HepG2 (cell line): ENCODE data around the gene NFKBIA. TPM values are rescaled to one million over a fixed set of nuclear protein-coding genes. Genes with fewer than 3 reads are reported as not detected.
A peak's percentile ranks its signal among the peaks of the same experiment; 100 is the strongest.

ENCODE experiments used
- BATF2 ChIP-seq: sonication (generic); formaldehyde crosslinking; IDR thresholded peaks from 2 replicates; pipeline ENCODE4 v1.8.0; 2022; ENCODE audit warnings: mild to moderate bottlenecking, missing genetic modification reagents, moderate library complexity
- CBX1 ChIP-seq: IDR thresholded peaks from one replicate; pipeline ENCODE4 v1.6.1; 2016; ENCODE audit warnings: antibody characterized with exemption, low read depth
- DPF2 ChIP-seq: sonication (generic); formaldehyde crosslinking; IDR thresholded peaks from 2 replicates; pipeline ENCODE4 v1.4.0; 2020; ENCODE audit warnings: mild to moderate bottlenecking, low read depth, missing genetic modification reagents, borderline replicate concordance
- GTF2F1 ChIP-seq: fragments of 150-350 bp; IDR thresholded peaks from 2 replicates; pipeline ENCODE4 v1.6.1; 2014; ENCODE audit warnings: low read length
- HNF4G ChIP-seq, 2 experiments: sonication (generic) in 1 of 2; formaldehyde crosslinking in 1 of 2; IDR thresholded peaks; 2 replicates each; pipeline versions ENCODE4 v1.4.0 to v1.6.1; 2011 to 2020; ENCODE audit warnings: borderline replicate concordance in 2 of 2, low read depth in 2 of 2, mild to moderate bottlenecking in 2 of 2, low read length in 1 of 2, missing genetic modification reagents in 1 of 2, moderate library complexity in 1 of 2
- KLF11 ChIP-seq: IDR thresholded peaks from 2 replicates; pipeline ENCODE4 v1.6.1; 2016; ENCODE audit warnings: missing compliant biosample characterization
- KLF15 ChIP-seq: sonication (generic); formaldehyde crosslinking; IDR thresholded peaks from 2 replicates; pipeline ENCODE4 v1.8.1; 2023; ENCODE audit warnings: borderline replicate concordance, mild to moderate bottlenecking, inconsistent platforms, missing genetic modification reagents, mixed read lengths
- KLF9 ChIP-seq: IDR thresholded peaks from 2 replicates; pipeline ENCODE4 v1.6.1; 2016; ENCODE audit warnings: low read depth
- NR1H2 ChIP-seq: sonication (generic); formaldehyde crosslinking; IDR thresholded peaks from 2 replicates; pipeline ENCODE4 v1.8.1; 2022; ENCODE audit warnings: low read depth, missing genetic modification reagents, borderline replicate concordance
- PRDM4 ChIP-seq: sonication (generic); formaldehyde crosslinking; IDR thresholded peaks from 2 replicates; pipeline ENCODE4 v1.9.0; 2021; ENCODE audit warnings: missing genetic modification reagents, borderline replicate concordance
- RCOR2 ChIP-seq: IDR thresholded peaks from 2 replicates; pipeline ENCODE4 v1.6.1; 2016; ENCODE audit warnings: missing biosample characterization, missing genetic modification reagents
- REPIN1 ChIP-seq: sonication (generic); formaldehyde crosslinking; IDR thresholded peaks from 2 replicates; pipeline ENCODE4 v1.8.0; 2022; ENCODE audit warnings: missing genetic modification reagents, low read depth, mild to moderate bottlenecking, borderline replicate concordance
- RNF219 ChIP-seq: sonication (generic); formaldehyde crosslinking; IDR thresholded peaks from 2 replicates; pipeline ENCODE4 v1.5.0; 2020; ENCODE audit warnings: mild to moderate bottlenecking, missing genetic modification reagents
- SP140L ChIP-seq: sonication (generic); formaldehyde crosslinking; IDR thresholded peaks from 2 replicates; pipeline ENCODE4 v1.4.0; 2020; ENCODE audit warnings: missing genetic modification reagents, borderline replicate concordance
- SRSF9 ChIP-seq: fragments of 200-400 bp; formaldehyde crosslinking; IDR thresholded peaks from 2 replicates; pipeline ENCODE4 v1.6.1; 2018; ENCODE audit warnings: borderline replicate concordance, mild to moderate bottlenecking, low read depth, low read length; ENCODE audit not compliant: insufficient read depth, poor library complexity, severe bottlenecking
- ZBED4 ChIP-seq: sonication (generic); formaldehyde crosslinking; IDR thresholded peaks from 2 replicates; pipeline ENCODE4 v1.4.0; 2020; ENCODE audit warnings: missing genetic modification reagents, borderline replicate concordance
- ZNF138 ChIP-seq: sonication (generic); formaldehyde crosslinking; IDR thresholded peaks from 2 replicates; pipeline ENCODE4 v1.5.0; 2020; ENCODE audit warnings: mild to moderate bottlenecking, low read depth, missing genetic modification reagents
- ZNF337 ChIP-seq: sonication (generic); formaldehyde crosslinking; IDR thresholded peaks from 2 replicates; pipeline ENCODE4 v1.5.1; 2020; ENCODE audit warnings: missing genetic modification reagents, low read depth, mild to moderate bottlenecking, borderline replicate concordance
- ZNF451 ChIP-seq: sonication (generic); formaldehyde crosslinking; IDR thresholded peaks from 2 replicates; pipeline ENCODE4 v1.5.0; 2020; ENCODE audit warnings: mild to moderate bottlenecking, missing genetic modification reagents
- polyA plus RNA-seq, 8 experiments: library from polyadenylated mRNA; depleted of rRNA in 3 of 8; stranded (reverse) in 7 of 8; unstranded in 1 of 8; fragments of >200 nt; fragmentation: Illumina TruSeq in 4 of 8; extraction: Trizol in 4 of 8; gene quantifications; 2 replicates each; pipeline versions ENCODE4 v1.2.1 to v1.2.3, GENCODE V29; 2011 to 2016; ENCODE audit warnings: low read depth in 4 of 8, missing spikeins in 1 of 8, mixed read lengths in 1 of 8; ENCODE audit not compliant: insufficient read depth in 1 of 8
- total RNA-seq, 5 experiments: library from RNA; depleted of rRNA; stranded (reverse); fragments of >200 nt; fragmentation: Illumina TruSeq; extraction: Trizol; gene quantifications; 2 replicates each; pipeline ENCODE4 v1.2.3, GENCODE V29; 2016; ENCODE audit warnings: low read depth in 1 of 5

Gene NFKBIA
- total and polyA plus RNA-seq, 2 of the 13 experiments (the other 11 are each of a cell fraction or from before 2014, with no cell fraction given): 197 to 319 TPM

- TF ChIP-seq RNF219 (no peak), PRDM4 (CRISPR knock-in tag) (no peak; the same call in 1 of the 2 replicates), CBX1 (no peak), ZNF138 (CRISPR knock-in tag) (peak; percentile 88; the same call in 1 of the 2 replicates), SRSF9 (no peak), KLF15 (CRISPR knock-in tag) (no peak), ZNF337 (CRISPR knock-in tag) (peak; percentile 20; the same call in 1 of the 2 replicates), KLF9 (CRISPR knock-in tag) (no peak), REPIN1 (peak; percentile 82), ZBED4 (CRISPR knock-in tag) (no peak), ZNF451 (CRISPR knock-in tag) (peak; percentile 81), NR1H2 (CRISPR knock-in tag) (no peak), SP140L (CRISPR knock-in tag) (0 out of 2 replicates have a peak, but pooled peaks have one; percentile 53), DPF2 (peak; percentile 51; the same call in 1 of the 2 replicates), GTF2F1 (no peak), KLF11 (no peak), BATF2 (no peak), HNF4G (IDR thresholded peaks at IDR 0.05; ENCODE audit: borderline replicate concordance, low read depth, low read length) (no peak), HNF4G (CRISPR knock-in tag; IDR thresholded peaks at IDR 0.05; ENCODE audit: borderline replicate concordance, low read depth) (peak; percentile 0; the same call in 1 of the 2 replicates), RCOR2 (no peak)
Measured at GRCh38 chr14:35385042-35385839, 19.3 kb downstream of the NFKBIA start (continued).
